ENCODE measurements around the gene PRMT7. TPM values are rescaled to one million over a fixed set of nuclear protein-coding genes. Genes with fewer than 3 reads are reported as not detected.

Gene PRMT7
- total RNA-seq, 2 donors from 2014 or later = 45.7 to 90.9 TPM

- peak overlapping the region; percentile 30 for H3K4me3 Mint-ChIP-seq
- DNase-seq (ENCODE audit: low spot score) (peak; percentile 48), ATAC-seq (peak in 1 of 2 donors; percentile 46)
- no peaks in the 10 kb centered on the region for H3K27me3 Mint-ChIP-seq
- peaks cover 5% of the 10 kb centered on the region for H3K36me3 Mint-ChIP-seq
- H3K4me1 Mint-ChIP-seq (ENCODE audit: low read depth in 2 of 2) = peaks cover 20 to 25% of the 10 kb centered on the region in 2 donors
- no peaks in the 10 kb centered on the region for H3K9me3 Mint-ChIP-seq
- H3K27ac Mint-ChIP-seq = peak overlapping the region; percentile 27 to 90
Measured at GRCh38 chr16:68275611-68276191, 35.1 kb upstream of the PRMT7 start.

- Mint-ChIP-seq H3K9me3 (no peaks in the 10 kb centered on the region), H3K27ac (peak overlapping the region; percentile 27 to 90), H3K4me3 (no peak overlapping the region), H3K36me3 (peaks cover 5% of the 10 kb centered on the region), H3K27me3 (no peaks in the 10 kb centered on the region), H3K4me1 (ENCODE audit: low read depth in 2 of 2) (peaks cover 17 to 25% of the 10 kb centered on the region in 2 donors)
- no peak for ATAC-seq
- no peak for DNase-seq (ENCODE audit: low spot score)
Measured at GRCh38 chr16:68276223-68276622, 34.6 kb upstream of the PRMT7 start.

DNA sequence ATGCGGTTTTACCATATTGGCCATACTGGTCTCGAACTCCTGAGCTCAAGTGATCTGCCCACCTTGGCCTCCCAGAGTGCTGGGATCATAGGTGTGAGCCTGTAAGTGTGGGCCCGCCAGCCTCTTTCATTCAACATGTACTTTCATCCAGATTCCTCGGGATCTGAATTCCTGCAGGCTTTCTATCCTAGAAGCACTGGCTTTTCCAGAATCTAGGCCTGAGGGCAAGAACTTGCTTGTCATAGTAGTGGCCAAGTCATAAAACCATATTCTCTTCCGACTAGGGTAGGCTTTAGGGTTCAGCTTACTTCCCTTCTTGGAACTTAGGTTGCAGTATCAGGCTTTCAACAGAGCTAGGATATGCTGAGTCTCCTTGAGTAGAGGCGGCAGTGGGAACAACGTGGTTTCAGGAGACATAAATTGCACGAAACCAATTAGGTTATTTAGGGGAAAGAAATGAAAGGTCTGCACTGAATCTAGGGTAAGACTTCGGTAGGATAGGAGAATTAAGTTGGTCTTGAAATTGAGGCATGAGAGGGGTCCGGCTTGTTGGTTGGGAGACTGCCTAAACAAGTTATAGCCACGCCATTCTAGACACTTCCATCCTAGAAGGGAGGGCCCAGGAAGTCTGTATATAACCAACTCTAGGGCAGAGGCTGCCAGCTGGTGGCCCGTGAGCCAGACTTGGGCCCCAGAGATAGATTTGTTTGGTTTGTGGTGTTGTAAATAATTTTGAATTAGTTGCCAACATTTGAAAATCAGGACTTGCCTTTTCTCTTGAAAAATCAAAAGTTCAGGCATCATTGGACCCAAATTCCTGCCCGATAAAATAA lies 30.9 kb upstream of the PRMT7 start:
- no peak overlapping the region for H3K27ac Mint-ChIP-seq
- no peak overlapping the region for H3K4me3 Mint-ChIP-seq
- no peaks in the 10 kb centered on the region for H3K27me3 Mint-ChIP-seq
- no peaks in the 10 kb centered on the region for H3K9me3 Mint-ChIP-seq
- H3K4me1 Mint-ChIP-seq (ENCODE audit: low read depth in 2 of 2) = peaks cover 37 to 39% of the 10 kb centered on the region in 2 donors
- DNase-seq (ENCODE audit: low spot score) (no peak), ATAC-seq (no peak)
- no peaks in the 10 kb centered on the region for H3K36me3 Mint-ChIP-seq

GRCh38 chr16:68281368-68282063 lies 29.3 kb upstream of the PRMT7 start:
- peaks cover 6% of the 10 kb centered on the region for H3K36me3 Mint-ChIP-seq
- H3K27me3 Mint-ChIP-seq = no peaks in the 10 kb centered on the region
- no peak for ATAC-seq

DNA sequence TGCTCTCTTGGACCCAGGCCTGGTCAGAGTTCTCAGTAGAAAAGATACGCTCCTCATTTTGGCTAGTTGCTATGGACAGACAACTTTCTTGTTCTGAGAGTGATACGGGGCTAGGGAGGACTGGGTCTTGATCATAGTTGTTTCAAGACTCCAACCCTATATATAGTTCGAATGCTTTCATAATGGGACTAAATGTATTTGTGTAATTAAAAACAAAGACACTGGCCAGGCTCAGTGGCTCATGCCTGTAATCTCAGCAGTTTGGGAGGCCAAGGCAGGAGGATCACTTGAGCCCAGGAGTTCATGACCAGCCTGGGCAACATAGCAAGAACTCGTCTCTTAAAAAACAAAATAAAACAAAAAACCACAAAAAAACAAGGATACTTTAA lies 28.8 kb upstream of the PRMT7 start:
- Mint-ChIP-seq H3K9me3 (no peaks in the 10 kb centered on the region), H3K36me3 (peaks cover 8% of the 10 kb centered on the region), H3K4me1 (ENCODE audit: low read depth in 2 of 2) (peaks cover 39 to 43% of the 10 kb centered on the region in 2 donors), H3K4me3 (no peak overlapping the region), H3K27ac (peak overlapping the region; percentile 17 to 84), H3K27me3 (no peaks in the 10 kb centered on the region)
- ATAC-seq (no peak), DNase-seq (ENCODE audit: low spot score) (no peak)

More at GRCh38 chr16:68281368-68282063, 29.3 kb upstream of the PRMT7 start:
- Mint-ChIP-seq H3K27ac (peak overlapping the region; percentile 17 to 84), H3K4me3 (no peak overlapping the region), H3K9me3 (no peaks in the 10 kb centered on the region), H3K4me1 (ENCODE audit: low read depth in 2 of 2) (peaks cover 36 to 39% of the 10 kb centered on the region in 2 donors)
- DNase-seq (ENCODE audit: low spot score) = no peak

DNA sequence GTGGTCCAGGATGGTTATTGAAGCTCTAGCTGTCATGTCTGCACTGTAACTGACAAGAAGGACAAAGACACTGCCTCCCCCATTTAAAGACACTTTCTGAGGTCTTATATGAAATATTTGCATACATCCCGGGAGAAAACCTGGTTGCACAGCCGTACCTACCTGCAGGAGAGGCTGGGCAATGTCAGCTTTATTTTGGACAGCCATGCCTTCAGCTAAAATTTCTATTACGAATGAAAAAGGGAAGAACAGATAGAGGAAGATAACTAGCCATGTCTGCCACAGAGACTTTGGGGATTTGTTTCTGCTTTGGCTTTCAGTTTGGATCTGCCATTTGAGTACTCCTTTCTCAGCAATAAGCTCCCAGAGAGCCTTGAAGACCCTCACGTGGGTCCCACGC lies 27.5 kb upstream of the PRMT7 start:
- no peaks in the 10 kb centered on the region for H3K9me3 Mint-ChIP-seq

DNA sequence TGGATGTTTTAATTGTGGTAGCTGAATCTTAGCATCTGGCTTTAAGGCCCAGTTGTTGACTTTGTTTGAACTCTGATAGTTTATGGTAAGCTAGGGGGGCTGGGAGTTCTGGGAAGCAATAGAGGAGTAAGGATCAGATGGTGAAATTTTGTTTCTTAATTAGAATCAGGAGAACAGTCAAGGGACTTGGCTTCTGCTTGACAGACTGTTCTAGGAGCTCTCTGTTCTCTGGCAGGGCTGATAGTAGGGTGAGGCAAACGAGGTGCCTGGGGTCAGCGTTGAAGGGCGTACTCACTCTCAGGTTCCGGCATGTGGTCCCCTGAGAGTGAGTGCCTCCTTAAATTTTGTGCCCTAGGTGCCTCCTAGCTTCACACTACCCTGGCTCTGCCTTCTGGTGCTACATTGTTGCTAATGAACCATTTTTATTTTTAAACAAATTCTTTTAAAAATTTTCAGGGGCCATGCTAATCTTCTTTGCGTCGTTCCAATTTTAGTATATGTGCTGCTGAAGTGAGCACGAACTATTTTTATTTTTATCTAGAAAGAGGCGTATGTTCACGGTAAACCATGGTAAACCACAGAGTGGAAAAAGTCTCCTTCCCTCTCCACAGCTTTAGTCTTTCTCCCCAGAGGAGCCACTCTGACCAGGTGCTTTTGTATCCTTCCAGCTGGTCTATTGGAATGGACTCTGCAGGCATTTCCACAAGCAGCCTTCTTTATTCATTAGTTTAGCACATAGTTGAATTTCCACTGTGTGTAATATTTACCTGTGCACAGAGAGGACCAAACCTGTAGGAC lies 26.8 kb upstream of the PRMT7 start:
- Mint-ChIP-seq H3K36me3 (peaks cover 8% of the 10 kb centered on the region), H3K27me3 (no peaks in the 10 kb centered on the region), H3K4me1 (ENCODE audit: low read depth in 2 of 2) (peaks cover 50 to 56% of the 10 kb centered on the region in 2 donors), H3K4me3 (peak overlapping the region; percentile 77), H3K9me3 (no peaks in the 10 kb centered on the region), H3K27ac (peak overlapping the region; percentile 81 to 84)
- ATAC-seq (peak in 1 of 2 donors; percentile 56), DNase-seq (ENCODE audit: low spot score) (no peak)

More for the DNA sequence above, 27.5 kb upstream of the PRMT7 start:
- Mint-ChIP-seq H3K4me3 (peak overlapping the region; percentile 77), H3K4me1 (ENCODE audit: low read depth in 2 of 2) (peaks cover 50 to 55% of the 10 kb centered on the region in 2 donors), H3K27me3 (no peaks in the 10 kb centered on the region), H3K36me3 (peaks cover 8% of the 10 kb centered on the region), H3K27ac (peak overlapping the region; percentile 81 to 84)
- DNase-seq (ENCODE audit: low spot score) (no peak), ATAC-seq (no peak)

GRCh38 chr16:68284847-68285246 lies 26.0 kb upstream of the PRMT7 start:
- Mint-ChIP-seq H3K4me1 (ENCODE audit: low read depth in 2 of 2) (peaks cover 57 to 63% of the 10 kb centered on the region in 2 donors), H3K27me3 (no peaks in the 10 kb centered on the region), H3K27ac (peak overlapping the region; percentile 81 to 84), H3K36me3 (peaks cover 8% of the 10 kb centered on the region), H3K4me3 (peak overlapping the region; percentile 77), H3K9me3 (no peaks in the 10 kb centered on the region)
- DNase-seq (ENCODE audit: low spot score) (no peak), ATAC-seq (peak; percentile 35 to 55)

- no peaks in the 10 kb centered on the region for H3K27me3 Mint-ChIP-seq
- H3K9me3 Mint-ChIP-seq = no peaks in the 10 kb centered on the region
- no peak for ATAC-seq
Measured at GRCh38 chr16:68285683-68286082, 25.1 kb upstream of the PRMT7 start.

DNA sequence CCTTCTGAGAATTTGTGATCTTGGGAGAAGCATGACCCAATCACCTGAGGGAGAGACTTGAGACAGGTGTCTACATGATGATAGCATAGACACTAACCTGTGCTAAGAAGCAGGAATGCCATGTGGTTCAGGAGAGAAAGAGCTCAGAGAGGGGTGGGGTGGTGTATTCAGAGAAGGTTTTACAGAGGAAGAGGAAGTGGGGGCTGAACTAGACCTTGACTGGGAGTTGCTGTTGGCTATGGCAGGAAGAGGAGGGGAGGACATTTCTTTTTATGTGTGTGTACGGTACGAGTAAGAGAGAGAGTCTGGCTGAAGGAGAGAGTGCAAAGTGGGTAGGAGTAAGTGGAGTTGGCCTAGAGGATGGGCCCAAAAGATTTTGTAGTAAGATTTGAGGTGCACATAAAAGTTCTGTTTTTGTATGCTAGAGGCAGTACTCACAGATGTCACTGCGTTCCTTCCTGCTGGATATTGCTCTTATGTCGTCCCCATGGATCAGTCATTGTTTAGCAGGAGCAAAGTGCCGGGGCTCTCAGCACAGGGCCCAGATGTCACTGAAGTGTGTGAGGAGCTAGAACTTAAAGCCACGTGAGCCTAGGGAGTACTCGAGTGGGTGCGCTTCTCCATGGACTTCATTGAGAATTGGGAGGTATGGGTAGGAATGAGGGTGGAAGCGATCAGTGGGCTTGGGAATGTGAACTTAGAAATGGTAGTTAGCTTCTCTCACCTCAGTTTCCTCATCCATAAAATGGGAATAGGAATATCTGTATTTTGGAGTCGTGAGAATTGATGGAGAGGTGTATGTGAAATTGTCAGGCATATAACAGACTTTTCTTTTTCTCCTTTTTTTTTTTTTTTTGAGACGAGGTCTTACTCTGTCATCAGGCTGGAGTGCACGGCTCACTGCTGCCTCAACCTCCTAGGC lies 24.4 kb upstream of the PRMT7 start:
- peak overlapping the region; percentile 81 to 84 for H3K27ac Mint-ChIP-seq
- ATAC-seq = peak; percentile 65 to 75
- peaks cover 13% of the 10 kb centered on the region for H3K36me3 Mint-ChIP-seq

More at GRCh38 chr16:68285683-68286082, 25.1 kb upstream of the PRMT7 start:
- no peak for DNase-seq (ENCODE audit: low spot score)
- Mint-ChIP-seq H3K36me3 (peaks cover 8% of the 10 kb centered on the region), H3K4me1 (ENCODE audit: low read depth in 2 of 2) (peaks cover 64 to 70% of the 10 kb centered on the region in 2 donors), H3K4me3 (peak overlapping the region; percentile 77), H3K27ac (peak overlapping the region; percentile 81 to 84)

DNA sequence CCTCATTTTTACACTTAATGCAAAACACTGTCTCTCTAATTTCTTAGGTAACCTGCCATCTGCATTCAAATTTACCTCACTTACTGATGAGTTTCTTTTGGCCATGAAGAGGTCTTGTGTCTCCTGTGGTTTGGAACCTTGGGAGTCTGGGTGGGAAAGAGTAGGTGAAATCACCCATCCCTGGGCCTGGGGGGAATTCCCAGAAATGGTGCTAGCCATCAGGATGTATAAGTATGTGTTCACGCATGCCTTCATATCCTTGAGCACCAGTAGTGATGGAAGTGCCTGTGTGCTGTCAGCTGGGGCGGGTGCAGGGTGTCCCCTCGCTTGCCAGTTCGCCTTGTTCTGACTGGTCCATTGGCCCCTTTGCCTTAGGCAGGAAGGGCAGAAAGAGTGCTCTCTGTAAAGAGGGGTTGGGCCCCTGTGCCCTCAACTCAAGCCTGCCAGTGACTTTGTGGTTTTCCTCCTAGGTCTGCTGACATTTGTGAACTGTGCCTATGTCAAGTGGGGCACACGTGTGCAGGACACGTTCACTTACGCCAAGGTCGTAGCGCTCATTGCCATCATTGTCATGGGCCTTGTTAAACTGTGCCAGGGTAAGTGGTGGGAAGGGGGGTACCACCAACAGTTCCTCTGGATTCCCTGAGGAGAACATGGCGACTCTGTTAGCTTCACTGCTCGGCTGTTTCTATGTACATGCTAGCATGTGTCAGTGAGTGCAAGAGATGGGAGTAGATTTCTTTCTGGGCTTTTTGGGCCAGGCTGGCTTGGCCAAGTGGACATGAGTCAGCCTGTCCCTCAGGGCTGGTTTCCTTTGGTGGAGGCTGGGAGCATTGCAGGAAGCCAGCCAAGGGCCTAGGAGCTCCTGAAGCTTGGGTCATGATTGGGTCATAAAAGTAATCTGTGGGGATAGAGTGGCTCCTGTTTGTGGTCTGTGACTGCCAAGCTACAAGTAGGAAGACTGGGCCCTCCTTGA lies 23.3 kb upstream of the PRMT7 start:
- Mint-ChIP-seq H3K9me3 (no peaks in the 10 kb centered on the region), H3K27me3 (no peaks in the 10 kb centered on the region), H3K36me3 (peaks cover 18% of the 10 kb centered on the region), H3K4me1 (ENCODE audit: low read depth in 2 of 2) (peaks cover 71 to 74% of the 10 kb centered on the region in 2 donors), H3K4me3 (peak overlapping the region; percentile 24), H3K27ac (peak overlapping the region; percentile 81 to 84)
- DNase-seq (ENCODE audit: low spot score) = no peak
- ATAC-seq = no peak

More for the DNA sequence above, 24.4 kb upstream of the PRMT7 start:
- H3K4me1 Mint-ChIP-seq (ENCODE audit: low read depth in 2 of 2) = peaks cover 69 to 73% of the 10 kb centered on the region in 2 donors
- no peaks in the 10 kb centered on the region for H3K9me3 Mint-ChIP-seq
- no peaks in the 10 kb centered on the region for H3K27me3 Mint-ChIP-seq
- no peak for DNase-seq (ENCODE audit: low spot score)
- H3K4me3 Mint-ChIP-seq = peak overlapping the region; percentile 77

Measured in natural killer cell treated with Interleukin-12 subunit alpha and Interleukin-12 subunit beta and Interleukin-15 and Interleukin-18, amount 100 ng/mL, for 72 hours (primary cell).